GM12865 (cell line): ENCODE measurements around the gene CAPN15.
"Not testable (repeated sequence)": the region's sequence is repeated elsewhere in the genome, so short reads cannot be mapped to it uniquely, and the experiment has no call there.

Experiments used
- DNase-seq: peaks from one replicate; pipeline ENCODE4 v3.0.0; 2010; ENCODE audit warnings: low read depth
- H3K4me3 ChIP-seq: 2 replicates; pipeline ENCODE4 v1.5.1; 2011; ENCODE audit warnings: mild to moderate bottlenecking, low read depth, low read length, control low read depth
- CTCF ChIP-seq: IDR thresholded peaks from 2 replicates; pipeline ENCODE4 v1.5.1; 2011; ENCODE audit warnings: low read length, control low read depth, low read depth, inconsistent platforms; ENCODE audit not compliant: insufficient read depth; ENCODE audit errors: missing control alignments

The CAPN15 gene

GRCh38 chr16:491220-491919 lies 36.1 kb upstream of the CAPN15 start:
- peak; percentile 88 for DNase-seq
- H3K4me3 ChIP-seq, result peak overlapping the region; percentile 70
- no peak for TF ChIP-seq CTCF

- DNase-seq, result peak; percentile 66
- H3K4me3 ChIP-seq, result peak overlapping the region; percentile 70
- TF ChIP-seq CTCF, result no peak
Measured at GRCh38 chr16:492211-492875, 35.2 kb upstream of the CAPN15 start.

GRCh38 chr16:494676-495075 lies 32.8 kb upstream of the CAPN15 start:
- not testable (repeated sequence) for H3K4me3 ChIP-seq, DNase-seq

GRCh38 chr16:495127-495748 lies 32.3 kb upstream of the CAPN15 start:
- peak; percentile 31 for TF ChIP-seq CTCF
- peak; percentile 66 for DNase-seq
- H3K4me3 ChIP-seq, result no peak overlapping the region

- no peak overlapping the region for H3K4me3 ChIP-seq
- no peak for TF ChIP-seq CTCF
- no peak for DNase-seq
Measured at GRCh38 chr16:496097-496886, 31.2 kb upstream of the CAPN15 start.

- DNase-seq, result no peak
- no peak overlapping the region for H3K4me3 ChIP-seq
- TF ChIP-seq CTCF, result no peak
Measured at GRCh38 chr16:497258-497657, 30.3 kb upstream of the CAPN15 start.

GRCh38 chr16:499924-500323 lies 27.6 kb upstream of the CAPN15 start:
- TF ChIP-seq CTCF, result no peak
- no peak for DNase-seq
- no peak overlapping the region for H3K4me3 ChIP-seq
